ENCODE data around the gene ABCC5.

- no peak for TF ChIP-seq CTCF (IDR thresholded peaks at IDR 0.05; ENCODE audit: low read length)
- TF ChIP-seq EZH2 (optimal IDR thresholded peaks at IDR 0.05; ENCODE audit: low read depth, low read length) = no peak
Observed at GRCh38 chr3:183975981-183976662, 41.6 kb downstream of the ABCC5 start.

All from MM.1S (cell line).